Body of pancreas (tissue), 4 donors: Measurements from ENCODE around the gene PLPPR3. TPM values are rescaled to one million over a fixed set of nuclear protein-coding genes. Genes with fewer than 3 reads are reported as not detected.

Experiments used
- ATAC-seq: fragments of 150-250 bp; one replicate; pipeline ENCODE4 v1.9.1; 2016
- DNase-seq, 4 donors: peaks; one replicate each; pipeline ENCODE4 v3.0.0-alpha.2; 2019
- H3K27ac ChIP-seq, 4 donors: fragments of 200-600 bp; sonication (generic); 1 replicate in 3 of 4; 2 replicates in 1 of 4; pipeline versions ENCODE4 v1.5.1 to v1.6.1; 2016 to 2019; ENCODE audit warnings: mild to moderate bottlenecking in 1 of 4, mixed read lengths in 1 of 4, moderate library complexity in 1 of 4
- H3K27me3 ChIP-seq, 2 donors: fragments of 200-600 bp; sonication (generic); one replicate each; pipeline ENCODE4 v1.6.0; 2016; ENCODE audit warnings: mild to moderate bottlenecking in 1 of 2
- H3K36me3 ChIP-seq, 2 donors: fragments of 200-600 bp; sonication (generic); replicated peaks in 1 of 2; 2 replicates each; pipeline ENCODE4 v1.5.1; 2016; ENCODE audit warnings: low read depth in 2 of 2; ENCODE audit not compliant: insufficient read depth in 1 of 2
- H3K4me1 ChIP-seq: fragments of 200-600 bp; sonication (generic); one replicate; pipeline ENCODE4 v1.6.0; 2016
- H3K4me3 ChIP-seq, 2 donors: fragments of 200-600 bp; sonication (generic); 1 replicate in 1 of 2; 2 replicates in 1 of 2; pipeline ENCODE4 v1.5.1; 2016 to 2019
- H3K9me3 ChIP-seq, 3 donors: fragments of 200-600 bp; sonication (generic); 1 replicate in 2 of 3; 2 replicates in 1 of 3; pipeline ENCODE4 v1.5.1; 2016
- CTCF ChIP-seq, 7 experiments: fragments of 450-650 bp in 4 of 7; fragments of 200-600 bp in 3 of 7; sonication (generic) in 3 of 7; IDR thresholded peaks; one replicate each; pipeline ENCODE4 v1.5.1; 2016 to 2019; ENCODE audit warnings: antibody characterized with exemption in 7 of 7
- POLR2A ChIP-seq, 3 donors: fragments of 450-650 bp; IDR thresholded peaks; one replicate each; pipeline ENCODE4 v1.6.1; 2016; ENCODE audit warnings: antibody characterized with exemption in 3 of 3, mild to moderate bottlenecking in 2 of 3
- WGBS, 2 donors: methylation state at CpG; one replicate each; pipeline ENCODE4 v1.1.5; 2017; 5-methylcytosine and 5-hydroxymethylcytosine counted together
- intact Hi-C: fragments of 100-400 bp; cut with DNase I; formaldehyde crosslinking; loops from one replicate; pipeline ENCODE4 v1.15.1; 2023
- total RNA-seq, 2 donors: library from RNA; depleted of rRNA; stranded (reverse); fragments of >200 nt; gene quantifications; one replicate each; pipeline ENCODE4 v1.1.0, GENCODE V29; 2016

The PLPPR3 gene
- total RNA-seq, 2 donors from 2014 or later: not detected

GRCh38 chr19:807627-808422, 13.9 kb downstream of the PLPPR3 start:
- intact Hi-C loops: no loop called here

GRCh38 chr19:806815-807421, 14.8 kb downstream of the PLPPR3 start:
- Histone ChIP-seq H3K4me3 (no peak overlapping the region), H3K9me3 (no peaks in the 10 kb centered on the region), H3K36me3 (peaks cover 59 to 60% of the 10 kb centered on the region in 2 donors), H3K27ac (no peak overlapping the region), H3K27me3 (no peaks in the 10 kb centered on the region), H3K4me1 (peaks cover 12% of the 10 kb centered on the region)
- ATAC-seq: no peak
- peak in 1 of 4 donors; percentile 21 for DNase-seq
- TF ChIP-seq CTCF (IDR thresholded peaks at IDR 0.05) (no peak), POLR2A (IDR thresholded peaks at IDR 0.05) (no peak)
- WGBS, 2 donors: 90 to 91% methylated on average over 23 to 32 of the region's 34 CpGs
- intact Hi-C loops: no loop called here

More at GRCh38 chr19:807627-808422, 13.9 kb downstream of the PLPPR3 start:
- Histone ChIP-seq H3K9me3 (no peaks in the 10 kb centered on the region), H3K27ac (no peak overlapping the region), H3K4me3 (no peak overlapping the region), H3K4me1 (peaks cover 3% of the 10 kb centered on the region), H3K27me3 (no peaks in the 10 kb centered on the region), H3K36me3 (peaks cover 59 to 62% of the 10 kb centered on the region in 2 donors)
- ATAC-seq (no peak), DNase-seq (no peak)
- TF ChIP-seq CTCF (IDR thresholded peaks at IDR 0.05) (no peak), POLR2A (IDR thresholded peaks at IDR 0.05) (no peak)
- WGBS, 2 donors: 90 to 92% methylated on average over 42 to 44 of the region's 44 CpGs

GRCh38 chr19:805600-806550, 15.9 kb downstream of the PLPPR3 start:
- no peaks in the 10 kb centered on the region for H3K27me3 ChIP-seq
- H3K9me3 ChIP-seq: no peaks in the 10 kb centered on the region
- TF ChIP-seq POLR2A (IDR thresholded peaks at IDR 0.05) (no peak), CTCF (IDR thresholded peaks at IDR 0.05) (no peak)
- H3K36me3 ChIP-seq: peaks cover 53 to 57% of the 10 kb centered on the region in 2 donors
- H3K4me3 ChIP-seq: no peak overlapping the region
- peaks cover 22% of the 10 kb centered on the region for H3K4me1 ChIP-seq
- intact Hi-C loops: no loop called here
- no peak overlapping the region for H3K27ac ChIP-seq
- 89 to 100% methylated on average over 4 to 86 of the region's 93 CpGs for WGBS, 2 donors
- ATAC-seq (no peak), DNase-seq (peak in 1 of 4 donors; percentile 21)

- peaks cover 47 to 50% of the 10 kb centered on the region in 2 donors for H3K36me3 ChIP-seq
- intact Hi-C loops: no loop called here
- WGBS, 2 donors: 84 to 100% methylated on average over 11 to 31 of the region's 33 CpGs
- ATAC-seq (no peak), DNase-seq (no peak)
- H3K27me3 ChIP-seq: no peaks in the 10 kb centered on the region
- H3K27ac ChIP-seq: no peak overlapping the region
- peaks cover 29% of the 10 kb centered on the region for H3K4me1 ChIP-seq
- no peaks in the 10 kb centered on the region for H3K9me3 ChIP-seq
- TF ChIP-seq CTCF (IDR thresholded peaks at IDR 0.05) (peak in 2 of 7 experiments; percentile 17 to 33), POLR2A (IDR thresholded peaks at IDR 0.05) (no peak)
- H3K4me3 ChIP-seq: no peak overlapping the region
These were observed 16.6 kb downstream of the PLPPR3 start for GRCh38 chr19:805166-805551.
